GM15510 (cell line): Measurements from ENCODE around the gene RAB3D.

Source experiments
- POLR2A ChIP-seq: IDR thresholded peaks from 3 replicates; pipeline ENCODE4 v1.6.1; 2011; ENCODE audit warnings: borderline replicate concordance; ENCODE audit not compliant: insufficient read length; ENCODE audit errors: extremely low read depth

RAB3D gene

GRCh38 chr19:11339254-11340098 is at the start of gene RAB3D:
Gene RAB3D (minus strand): TSS chr19:11339657. CDS start chr19:11337399, 2,258 bp downstream.
- TF ChIP-seq POLR2A = peak; percentile 72

- no peak for TF ChIP-seq POLR2A
These were observed 47.9 kb upstream of the RAB3D start for GRCh38 chr19:11387162-11388034.

GRCh38 chr19:11384778-11385129 is 45.3 kb upstream of the RAB3D start:
- no peak for TF ChIP-seq POLR2A

GRCh38 chr19:11383706-11384048 is 44.2 kb upstream of the RAB3D start:
- TF ChIP-seq POLR2A = no peak

GRCh38 chr19:11382898-11383705 is 43.6 kb upstream of the RAB3D start:
- TF ChIP-seq POLR2A = no peak

- TF ChIP-seq POLR2A = peak; percentile 92
These were observed 41.4 kb upstream of the RAB3D start for GRCh38 chr19:11380653-11381537.

- TF ChIP-seq POLR2A = no peak
These were observed 40.4 kb upstream of the RAB3D start for GRCh38 chr19:11379857-11380350.

- no peak for TF ChIP-seq POLR2A
These were observed 39.1 kb upstream of the RAB3D start for GRCh38 chr19:11378319-11379189.

- no peak for TF ChIP-seq POLR2A
These were observed 38.3 kb upstream of the RAB3D start for GRCh38 chr19:11377756-11378155.

- TF ChIP-seq POLR2A = no peak
These were observed 37.8 kb upstream of the RAB3D start for GRCh38 chr19:11377237-11377636.

GRCh38 chr19:11375143-11375948 is 35.9 kb upstream of the RAB3D start:
- peak; percentile 59 for TF ChIP-seq POLR2A
